Activated T-cell treated with anti-CD3 and anti-CD28 coated beads, Interleukin-2, amount 50 U/mL, for 4 hours (primary cell): Measurements from ENCODE around the gene ITIH2. TPM values are rescaled to one million over a fixed set of nuclear protein-coding genes. Genes with fewer than 3 reads are reported as not detected.

Experiments used
- ATAC-seq, 2 donors: fragments of 200-7000 bp; cut with Tn5 transposase; one replicate each; pipeline ENCODE4 v1.10.0; 2021
- DNase-seq: peaks from one replicate; pipeline ENCODE4 v3.0.0-alpha.2; 2020
- H3K27me3 Mint-ChIP-seq: one replicate; pipeline ENCODE4 v1.8.0; 2021; ENCODE audit warnings: low read depth, mixed read lengths
- H3K36me3 Mint-ChIP-seq: one replicate; pipeline ENCODE4 v1.8.0; 2022; ENCODE audit warnings: mixed read lengths; ENCODE audit not compliant: insufficient read depth
- H3K4me1 Mint-ChIP-seq: one replicate; pipeline ENCODE4 v1.8.0; 2021; ENCODE audit warnings: low read depth, mixed read lengths
- H3K4me3 Mint-ChIP-seq: one replicate; pipeline ENCODE4 v1.8.0; 2021; ENCODE audit warnings: mild to moderate bottlenecking, moderate library complexity, mixed read lengths
- H3K9me3 Mint-ChIP-seq: one replicate; pipeline ENCODE4 v1.8.0; 2021; ENCODE audit warnings: mixed read lengths
- total RNA-seq, 3 donors: library from RNA; stranded (reverse); gene quantifications; one replicate each; pipeline ENCODE4 v1.2.1, GENCODE V29; 2021

The ITIH2 gene
- total RNA-seq, 3 donors from 2014 or later: 0.32 to 0.71 (median 0.38) TPM

- H3K27me3 Mint-ChIP-seq: no peaks in the 10 kb centered on the region
- peaks cover 24% of the 10 kb centered on the region for H3K36me3 Mint-ChIP-seq
- H3K4me3 Mint-ChIP-seq: no peak within 1 kb of the TSS
- H3K4me1 Mint-ChIP-seq: peaks cover 55% of the 10 kb centered on the region
- H3K9me3 Mint-ChIP-seq: no peaks in the 10 kb centered on the region
- ATAC-seq (peak; percentile 96), DNase-seq (peak; percentile 96)
Observed at GRCh38 chr10:7787857-7788638, 84.9 kb downstream of the ITIH2 start, which contains the start of the genes ATP5F1C and KIN. TSS of gene ATP5F1C (plus strand) at chr10:7788177. CDS start at chr10:7788208, 31 bp downstream. TSS of gene KIN (minus strand) at chr10:7787993. CDS start at chr10:7787933, 60 bp downstream.

- Mint-ChIP-seq H3K4me1 (peaks cover 55% of the 10 kb centered on the region), H3K36me3 (peaks cover 22% of the 10 kb centered on the region), H3K9me3 (no peaks in the 10 kb centered on the region), H3K27me3 (no peaks in the 10 kb centered on the region), H3K4me3 (no peak overlapping the region)
- DNase-seq (no peak), ATAC-seq (peak in 1 of 2 donors; percentile 2)
Observed at GRCh38 chr10:7788639-7789286, 85.6 kb downstream of the ITIH2 start.

- H3K4me3 Mint-ChIP-seq: no peak overlapping the region
- no peak for ATAC-seq
- no peaks in the 10 kb centered on the region for H3K9me3 Mint-ChIP-seq
- DNase-seq: no peak
- peaks cover 61% of the 10 kb centered on the region for H3K4me1 Mint-ChIP-seq
- H3K36me3 Mint-ChIP-seq: peaks cover 22% of the 10 kb centered on the region
- H3K27me3 Mint-ChIP-seq: no peaks in the 10 kb centered on the region
Observed at GRCh38 chr10:7789390-7789789, 86.3 kb downstream of the ITIH2 start.

GRCh38 chr10:7792541-7792940 is 89.4 kb downstream of the ITIH2 start:
- no peak for ATAC-seq
- Mint-ChIP-seq H3K36me3 (peaks cover 34% of the 10 kb centered on the region), H3K4me3 (no peak overlapping the region), H3K4me1 (peaks cover 73% of the 10 kb centered on the region), H3K27me3 (no peaks in the 10 kb centered on the region), H3K9me3 (no peaks in the 10 kb centered on the region)
- DNase-seq: no peak

GRCh38 chr10:7794251-7795026 is 91.3 kb downstream of the ITIH2 start:
- Mint-ChIP-seq H3K4me1 (peaks cover 66% of the 10 kb centered on the region), H3K4me3 (no peak overlapping the region), H3K36me3 (peaks cover 38% of the 10 kb centered on the region), H3K9me3 (no peaks in the 10 kb centered on the region), H3K27me3 (no peaks in the 10 kb centered on the region)
- DNase-seq (no peak), ATAC-seq (no peak)

GRCh38 chr10:7795605-7796004 is 92.5 kb downstream of the ITIH2 start:
- ATAC-seq (no peak), DNase-seq (no peak)
- no peaks in the 10 kb centered on the region for H3K9me3 Mint-ChIP-seq
- peaks cover 40% of the 10 kb centered on the region for H3K36me3 Mint-ChIP-seq
- H3K4me3 Mint-ChIP-seq: no peak overlapping the region
- H3K27me3 Mint-ChIP-seq: no peaks in the 10 kb centered on the region
- peaks cover 56% of the 10 kb centered on the region for H3K4me1 Mint-ChIP-seq

- no peak for ATAC-seq
- peaks cover 42% of the 10 kb centered on the region for H3K36me3 Mint-ChIP-seq
- H3K4me3 Mint-ChIP-seq: no peak overlapping the region
- H3K4me1 Mint-ChIP-seq: peaks cover 39% of the 10 kb centered on the region
- no peaks in the 10 kb centered on the region for H3K9me3 Mint-ChIP-seq
- no peak for DNase-seq
- no peaks in the 10 kb centered on the region for H3K27me3 Mint-ChIP-seq
Observed at GRCh38 chr10:7797582-7797981, 94.5 kb downstream of the ITIH2 start.

Other genes with a start within 250 kb of the ITIH2 start
- not detected for gene ITIH5, start 36.4 kb upstream of the ITIH2 start, total RNA-seq
- 10 to 100 TPM; 13.0 to 19.4 (median 14.9) TPM for gene KIN, start 84.7 kb downstream of the ITIH2 start, total RNA-seq
- gene ATP5F1C, start 84.9 kb downstream of the ITIH2 start, total RNA-seq: 100 to 1,000 TPM; 260 to 297 (median 260) TPM
- 10 to 100 TPM; 21.0 to 22.2 (median 22.0) TPM for gene TAF3, start 115.2 kb downstream of the ITIH2 start, total RNA-seq